Stimulated activated CD8-positive, alpha-beta memory T cell treated with anti-CD3 and anti-CD28 coated beads, Interleukin-15, amount 100 ng/mL, for 48 hours (primary cell): Measurements from ENCODE around the gene ID4.
"Not testable (repeated sequence)": the region's sequence is repeated elsewhere in the genome, so short reads cannot be mapped to it uniquely, and the experiment has no call there.

ENCODE experiments used
- DNase-seq, 2 donors: peaks; one replicate each; pipeline ENCODE4 v3.0.0-alpha.2; 2020; ENCODE audit warnings: low read depth in 2 of 2

Gene ID4

GRCh38 chr6:19833947-19834346 lies 3.2 kb upstream of the ID4 start:
- no peak for DNase-seq

GRCh38 chr6:19834858-19835257 lies 2.3 kb upstream of the ID4 start:
- no peak for DNase-seq

GRCh38 chr6:19835605-19836004 lies 1.6 kb upstream of the ID4 start:
- DNase-seq, result no peak

- no peak for DNase-seq
These were observed 606 bp downstream of the ID4 start for GRCh38 chr6:19837511-19838441.

- DNase-seq, result no peak
These were observed 1.5 kb downstream of the ID4 start for GRCh38 chr6:19838442-19839236.

GRCh38 chr6:19839237-19839546 lies 2.0 kb downstream of the ID4 start:
- no peak for DNase-seq

- DNase-seq, result no peak
These were observed 2.6 kb downstream of the ID4 start for GRCh38 chr6:19839788-19840187.

GRCh38 chr6:19841181-19841580 lies 4.0 kb downstream of the ID4 start:
- no peak for DNase-seq

- no peak for DNase-seq
These were observed 5.0 kb downstream of the ID4 start for GRCh38 chr6:19842030-19842615.

GRCh38 chr6:19844689-19845088 lies 7.5 kb downstream of the ID4 start:
- no peak for DNase-seq

GRCh38 chr6:19845266-19846041 lies 8.3 kb downstream of the ID4 start:
- DNase-seq, result no peak

GRCh38 chr6:19848465-19849029 lies 11.4 kb downstream of the ID4 start:
- no peak for DNase-seq

- DNase-seq, result no peak
These were observed 12.0 kb downstream of the ID4 start for GRCh38 chr6:19849196-19849595.

- DNase-seq, result no peak
These were observed 12.6 kb downstream of the ID4 start for GRCh38 chr6:19849755-19850154.

GRCh38 chr6:19851241-19852089 lies 14.3 kb downstream of the ID4 start:
- no peak for DNase-seq

GRCh38 chr6:19852090-19852457 lies 14.9 kb downstream of the ID4 start:
- DNase-seq, result no peak

- DNase-seq, result no peak
These were observed 15.8 kb downstream of the ID4 start for GRCh38 chr6:19852927-19853326.

- not testable (repeated sequence) for DNase-seq
These were observed 17.3 kb downstream of the ID4 start for GRCh38 chr6:19854421-19855015.

- DNase-seq, result no peak
These were observed 18.4 kb downstream of the ID4 start for GRCh38 chr6:19855536-19855935.

- DNase-seq, result no peak
These were observed 20.0 kb downstream of the ID4 start for GRCh38 chr6:19857139-19857538.
